Right lobe of liver (tissue), 6 donors: Measurements from ENCODE around the gene ERCC2. TPM values are rescaled to one million over a fixed set of nuclear protein-coding genes. Genes with fewer than 3 reads are reported as not detected.

ENCODE experiments used
- ATAC-seq, 4 donors: fragments of 200-7000 bp; cut with Tn5 transposase; one replicate each; pipeline ENCODE4 v1.9.1; 2020; ENCODE audit warnings: mild to moderate bottlenecking in 4 of 4, moderate library complexity in 4 of 4
- DNase-seq, 3 donors: peaks; one replicate each; pipeline ENCODE4 v3.0.0-alpha.2; 2020
- H3K27ac ChIP-seq, 3 donors: fragments of 200-600 bp; one replicate each; pipeline ENCODE4 v1.8.0; 2022
- H3K27me3 ChIP-seq, 2 donors: fragments of 200-600 bp; one replicate each; pipeline ENCODE4 v1.8.0; 2022
- H3K36me3 ChIP-seq, 4 donors: fragments of 200-600 bp; sonication (generic) in 1 of 4; one replicate each; pipeline versions ENCODE4 v1.5.1 to v1.8.0; 2017 to 2022; ENCODE audit warnings: control low read depth in 1 of 4
- H3K4me1 ChIP-seq, 4 donors: fragments of 200-600 bp; sonication (generic) in 1 of 4; one replicate each; pipeline versions ENCODE4 v1.5.1 to v1.8.0; 2017 to 2022; ENCODE audit warnings: control low read depth in 1 of 4
- H3K4me3 ChIP-seq, 3 donors: fragments of 200-600 bp; one replicate each; pipeline ENCODE4 v1.8.0; 2022
- H3K9me3 ChIP-seq, 4 donors: fragments of 200-600 bp; sonication (generic) in 1 of 4; one replicate each; pipeline versions ENCODE4 v1.5.1 to v1.8.0; 2017 to 2022; ENCODE audit warnings: control low read depth in 1 of 4
- CTCF ChIP-seq, 4 donors: fragments of 200-600 bp in 3 of 4; fragments of 450-650 bp in 1 of 4; IDR thresholded peaks; one replicate each; pipeline versions ENCODE4 v1.5.1 to v1.8.0; 2016 to 2022; ENCODE audit warnings: antibody characterized with exemption in 4 of 4, mild to moderate bottlenecking in 2 of 4
- POLR2A ChIP-seq: fragments of 450-650 bp; IDR thresholded peaks from one replicate; pipeline ENCODE4 v1.6.1; 2017; ENCODE audit warnings: antibody characterized with exemption, mild to moderate bottlenecking
- WGBS: methylation state at CpG from one replicate; pipeline ENCODE4 v1.1.6; 2018; ENCODE audit warnings: low coverage, low lambda C conversion rate; ENCODE audit not compliant: insufficient coverage; ENCODE audit errors: missing lambda C conversion rate; 5-methylcytosine and 5-hydroxymethylcytosine counted together
- intact Hi-C, 2 donors: fragments of 100-400 bp; cut with DNase I; formaldehyde crosslinking; loops; one replicate each; pipeline versions ENCODE4 v1.11.2 to v1.14.1; 2022
- total RNA-seq, 6 experiments: library from RNA; depleted of rRNA in 2 of 6; stranded (reverse); fragments of >200 nt in 2 of 6; fragmentation: NEBNext Ultra II Directional in 3 of 6; extraction: Animal tissue kit (Norgen Biotek cat#: 25700) in 3 of 6; gene quantifications; one replicate each; pipeline versions ENCODE4 v1.1.0 to v1.2.4, GENCODE V29; 2016 to 2023
- donor health status: DM: no; HTN: yes; CAD: no.
- donor health status: DM: no; HTN: no; CAD: no.
- donor health status: DM: no; HTN: no; CAD: no.
- donor health status: DM: no; HTN: yes; CAD: no.
- donor health status: DM: no; HTN: yes; CAD: no.

ERCC2 gene
- total RNA-seq, 6 experiments from 2014 or later, result 9.8 to 13.7 (median 11.3) TPM

GRCh38 chr19:45391871-45392665, 21.7 kb upstream of the ERCC2 start:
- Histone ChIP-seq H3K27ac (no peak overlapping the region), H3K27me3 (no peaks in the 10 kb centered on the region), H3K4me3 (no peak overlapping the region), H3K9me3 (no peaks in the 10 kb centered on the region), H3K36me3 (no peaks in the 10 kb centered on the region), H3K4me1 (no peaks in the 10 kb centered on the region)
- peak in 1 of 4 donors; percentile 32 for ATAC-seq
- TF ChIP-seq CTCF (IDR thresholded peaks at IDR 0.05) (no peak), POLR2A (no peak)
- intact Hi-C loops, result no loop called here
- no CpG with 5 or more reads among the region's 21 CpGs for WGBS
- DNase-seq, result no peak

GRCh38 chr19:45391346-45391745, 21.0 kb upstream of the ERCC2 start:
- Histone ChIP-seq H3K4me1 (no peaks in the 10 kb centered on the region), H3K4me3 (no peak overlapping the region), H3K9me3 (no peaks in the 10 kb centered on the region), H3K27me3 (no peaks in the 10 kb centered on the region), H3K27ac (no peak overlapping the region), H3K36me3 (no peaks in the 10 kb centered on the region)
- DNase-seq (no peak), ATAC-seq (peak in 1 of 4 donors; percentile 25)
- intact Hi-C loops, result no loop called here
- 73% methylated on average over 2 of the region's 3 CpGs for WGBS
- TF ChIP-seq POLR2A (no peak), CTCF (IDR thresholded peaks at IDR 0.05) (no peak)

- no peaks in the 10 kb centered on the region for H3K27me3 ChIP-seq
- intact Hi-C loops, result no loop called here
- 19% methylated on average over 12 of the region's 75 CpGs for WGBS
Measured at GRCh38 chr19:45385392-45386221, 15.2 kb upstream of the ERCC2 start.

GRCh38 chr19:45382426-45382825, 12.1 kb upstream of the ERCC2 start:
- intact Hi-C loops, result no loop called here
- 92% methylated on average over 22 of the region's 29 CpGs for WGBS
- no peak for TF ChIP-seq POLR2A
- no peak for TF ChIP-seq CTCF (IDR thresholded peaks at IDR 0.05)
- ATAC-seq, result no peak
- H3K36me3 ChIP-seq, result no peaks in the 10 kb centered on the region
- no peaks in the 10 kb centered on the region for H3K9me3 ChIP-seq
- H3K4me1 ChIP-seq, result peaks cover 0 to 5% (median 0%) of the 10 kb centered on the region in 4 donors
- no peaks in the 10 kb centered on the region for H3K27me3 ChIP-seq
- no peak for DNase-seq
- no peak overlapping the region for H3K4me3 ChIP-seq
- no peak overlapping the region for H3K27ac ChIP-seq

More at GRCh38 chr19:45385392-45386221, 15.2 kb upstream of the ERCC2 start:
- TF ChIP-seq POLR2A (no peak), CTCF (IDR thresholded peaks at IDR 0.05) (no peak)
- no peaks in the 10 kb centered on the region for H3K9me3 ChIP-seq
- H3K27ac ChIP-seq, result no peak overlapping the region
- DNase-seq (no peak), ATAC-seq (peak; percentile 28 to 62 (median 48))
- H3K36me3 ChIP-seq, result no peaks in the 10 kb centered on the region
- H3K4me3 ChIP-seq, result no peak overlapping the region
- peaks cover 0 to 5% (median 0%) of the 10 kb centered on the region in 4 donors for H3K4me1 ChIP-seq
